ENCODE measurements around the gene PHACTR3. TPM values are rescaled to one million over a fixed set of nuclear protein-coding genes. Genes with fewer than 3 reads are reported as not detected.

Gene PHACTR3
- total RNA-seq, 2 donors from 2014 or later: 0.34 TPM; not detected in 1

GRCh38 chr20:59598625-59599310 lies 5.6 kb upstream of the PHACTR3 start:
- intact Hi-C loops (cut with DNase I): loop anchor here (2.0 kb wide), 1 partner anchor 152 kb away; no protein-coding TSS in a partner anchor
- no peaks in the 10 kb centered on the region for H3K36me3 ChIP-seq
- 34% methylated on average over 11 of the region's 13 CpGs for WGBS
- H3K27me3 ChIP-seq (replicated peaks; ENCODE audit: insufficient read depth): peaks cover 8% of the 10 kb centered on the region
- no peaks in the 10 kb centered on the region for H3K4me1 ChIP-seq (replicated peaks)
- no peak overlapping the region for H3K4me3 ChIP-seq
- DNase-seq (ENCODE audit: low spot score): no peak
- TF ChIP-seq POLR2A (IDR thresholded peaks at IDR 0.05) (no peak), POLR2AphosphoS5 (IDR thresholded peaks at IDR 0.05) (no peak)
- TF ChIP-seq, protein P1, sequence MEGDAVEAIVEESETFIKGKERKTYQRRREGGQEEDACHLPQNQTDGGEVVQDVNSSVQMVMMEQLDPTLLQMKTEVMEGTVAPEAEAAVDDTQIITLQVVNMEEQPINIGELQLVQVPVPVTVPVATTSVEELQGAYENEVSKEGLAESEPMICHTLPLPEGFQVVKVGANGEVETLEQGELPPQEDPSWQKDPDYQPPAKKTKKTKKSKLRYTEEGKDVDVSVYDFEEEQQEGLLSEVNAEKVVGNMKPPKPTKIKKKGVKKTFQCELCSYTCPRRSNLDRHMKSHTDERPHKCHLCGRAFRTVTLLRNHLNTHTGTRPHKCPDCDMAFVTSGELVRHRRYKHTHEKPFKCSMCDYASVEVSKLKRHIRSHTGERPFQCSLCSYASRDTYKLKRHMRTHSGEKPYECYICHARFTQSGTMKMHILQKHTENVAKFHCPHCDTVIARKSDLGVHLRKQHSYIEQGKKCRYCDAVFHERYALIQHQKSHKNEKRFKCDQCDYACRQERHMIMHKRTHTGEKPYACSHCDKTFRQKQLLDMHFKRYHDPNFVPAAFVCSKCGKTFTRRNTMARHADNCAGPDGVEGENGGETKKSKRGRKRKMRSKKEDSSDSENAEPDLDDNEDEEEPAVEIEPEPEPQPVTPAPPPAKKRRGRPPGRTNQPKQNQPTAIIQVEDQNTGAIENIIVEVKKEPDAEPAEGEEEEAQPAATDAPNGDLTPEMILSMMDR (IDR thresholded peaks at IDR 0.05): peak; percentile 38 to 66 (median 49)
- no peaks in the 10 kb centered on the region for H3K9me3 ChIP-seq
- no peak overlapping the region for H3K27ac ChIP-seq

DNA sequence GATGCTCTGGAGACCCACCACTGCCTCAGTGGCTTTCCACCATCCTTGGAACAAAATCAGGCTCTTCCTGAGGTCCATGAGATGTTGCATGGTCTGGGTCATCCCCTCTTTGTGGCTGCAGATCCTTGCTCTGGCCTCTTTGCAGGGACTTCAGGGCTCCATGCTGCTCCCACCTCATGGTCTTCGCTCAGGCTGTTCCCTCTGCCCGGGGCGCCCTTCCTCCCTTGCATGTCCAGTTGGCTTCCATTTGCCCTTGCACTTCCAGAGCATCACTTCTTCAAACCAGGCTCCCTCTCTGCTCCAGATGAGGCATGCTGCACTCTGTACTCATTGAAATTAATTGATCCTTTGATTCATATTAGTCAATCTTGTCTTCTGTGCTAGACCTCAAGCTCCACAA lies 4.4 kb upstream of the PHACTR3 start:
- H3K27ac ChIP-seq: no peak overlapping the region
- H3K9me3 ChIP-seq: no peaks in the 10 kb centered on the region
- no peak for DNase-seq (ENCODE audit: low spot score)
- intact Hi-C loops (cut with DNase I): loop anchor here (2.0 kb wide), 1 partner anchor 151 kb away; no protein-coding TSS in a partner anchor
- H3K4me3 ChIP-seq: no peak overlapping the region
- TF ChIP-seq, protein P1 (IDR thresholded peaks at IDR 0.05): no peak
- TF ChIP-seq POLR2A (IDR thresholded peaks at IDR 0.05) (no peak), POLR2AphosphoS5 (IDR thresholded peaks at IDR 0.05) (no peak)
- no peaks in the 10 kb centered on the region for H3K36me3 ChIP-seq
- no peaks in the 10 kb centered on the region for H3K4me1 ChIP-seq (replicated peaks)
- 94% methylated on average over 3 of the region's 3 CpGs for WGBS
- H3K27me3 ChIP-seq (replicated peaks; ENCODE audit: insufficient read depth): peaks cover 10% of the 10 kb centered on the region

DNA sequence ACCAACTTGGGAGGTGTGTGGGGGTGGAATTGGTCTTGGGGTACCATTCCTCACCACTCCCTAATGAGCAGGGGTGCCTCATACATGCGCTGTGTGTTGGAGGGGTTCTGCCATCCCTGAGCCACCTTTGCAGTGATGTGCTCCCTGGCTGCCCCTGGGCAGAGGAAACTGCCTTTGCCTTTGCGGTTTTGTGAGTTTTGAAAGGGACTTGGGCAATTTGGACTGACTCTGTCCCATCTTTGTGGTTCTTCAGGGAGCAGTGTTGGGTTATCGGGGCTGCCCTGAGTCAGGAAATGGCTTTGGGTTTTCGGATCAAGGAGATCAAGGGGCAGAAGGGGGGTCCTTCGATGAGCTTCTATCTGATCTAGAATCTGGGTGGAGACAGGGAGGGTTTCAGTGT lies 3.9 kb upstream of the PHACTR3 start:
- H3K27me3 ChIP-seq (replicated peaks; ENCODE audit: insufficient read depth): peaks cover 10% of the 10 kb centered on the region
- H3K27ac ChIP-seq: no peak overlapping the region
- TF ChIP-seq POLR2A (IDR thresholded peaks at IDR 0.05) (no peak), POLR2AphosphoS5 (IDR thresholded peaks at IDR 0.05) (no peak)
- TF ChIP-seq, protein P1 (IDR thresholded peaks at IDR 0.05): no peak
- no peaks in the 10 kb centered on the region for H3K9me3 ChIP-seq
- H3K4me1 ChIP-seq (replicated peaks): no peaks in the 10 kb centered on the region
- no peaks in the 10 kb centered on the region for H3K36me3 ChIP-seq
- H3K4me3 ChIP-seq: no peak overlapping the region
- intact Hi-C loops (cut with DNase I): no loop called here
- 81% methylated on average over 5 of the region's 5 CpGs for WGBS
- DNase-seq (ENCODE audit: low spot score): no peak

- no peak for DNase-seq (ENCODE audit: low spot score)
- H3K9me3 ChIP-seq: no peaks in the 10 kb centered on the region
- H3K27ac ChIP-seq: no peak overlapping the region
- TF ChIP-seq, protein P1 (IDR thresholded peaks at IDR 0.05): no peak
- TF ChIP-seq POLR2AphosphoS5 (IDR thresholded peaks at IDR 0.05) (no peak), POLR2A (IDR thresholded peaks at IDR 0.05) (no peak)
- no peak overlapping the region for H3K4me3 ChIP-seq
- H3K36me3 ChIP-seq: no peaks in the 10 kb centered on the region
- intact Hi-C loops (cut with DNase I): no loop called here
- no peaks in the 10 kb centered on the region for H3K4me1 ChIP-seq (replicated peaks)
- WGBS: 58% methylated on average over 3 of the region's 3 CpGs
- H3K27me3 ChIP-seq (replicated peaks; ENCODE audit: insufficient read depth): peaks cover 10% of the 10 kb centered on the region
Measured at GRCh38 chr20:59602546-59603080, 1.7 kb upstream of the PHACTR3 start.

DNA sequence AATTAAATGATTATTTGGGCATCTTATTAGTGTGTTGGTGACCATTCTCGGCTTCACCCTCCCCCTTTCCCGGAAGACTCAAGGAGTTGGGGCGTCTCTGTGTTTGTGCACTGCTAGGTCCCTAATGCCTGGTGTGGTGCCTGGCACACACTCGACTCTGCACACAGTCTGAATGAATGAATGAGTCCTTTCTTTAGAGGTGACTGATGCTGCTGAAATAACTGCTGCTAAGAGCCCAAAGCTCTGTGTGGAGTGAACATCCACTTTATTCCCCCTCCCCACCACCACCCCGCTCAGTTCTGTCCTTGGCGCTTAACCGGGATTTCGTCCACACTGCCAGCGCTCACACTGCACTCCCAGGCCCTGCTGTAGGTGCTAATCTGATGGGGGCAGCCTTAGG lies 1.2 kb upstream of the PHACTR3 start:
- Histone ChIP-seq H3K4me1 (replicated peaks) (no peaks in the 10 kb centered on the region), H3K9me3 (no peaks in the 10 kb centered on the region), H3K27me3 (replicated peaks; ENCODE audit: insufficient read depth) (peaks cover 10% of the 10 kb centered on the region), H3K27ac (no peak overlapping the region), H3K36me3 (no peaks in the 10 kb centered on the region), H3K4me3 (no peak overlapping the region)
- DNase-seq (ENCODE audit: low spot score): no peak
- 66% methylated on average over 9 of the region's 9 CpGs for WGBS
- TF ChIP-seq, protein P1 (IDR thresholded peaks at IDR 0.05): no peak
- TF ChIP-seq POLR2AphosphoS5 (IDR thresholded peaks at IDR 0.05) (no peak), POLR2A (IDR thresholded peaks at IDR 0.05) (no peak)
- intact Hi-C loops (cut with DNase I): no loop called here

Data from prostate gland (tissue), 2 donors.